Measurements from ENCODE around the gene PCSK2. TPM values are rescaled to one million over a fixed set of nuclear protein-coding genes. Genes with fewer than 3 reads are reported as not detected.

Gene PCSK2
- total and polyA plus RNA-seq, 2 donors (not counting 3 experiments of a cell fraction or from before 2014, with no cell fraction given): not detected

GRCh38 chr20:17513939-17514338 is 287.1 kb downstream of the PCSK2 start:
- no TSS peak for BruUV-seq (replicated peaks)
- H3K27me3 ChIP-seq (ENCODE audit: control insufficient read depth in 2 of 2, insufficient read depth in 2 of 2, low read length in 2 of 2): no peaks in the 10 kb centered on the region
- CTCF ChIA-PET: interaction anchor here (0.8 to 2.5 kb wide), 7 partner anchors 9 to 444 kb away, joined by 3 to 17 read pairs (median 3); partner anchors contain the start of gene BFSP1
- DNase-seq (ENCODE audit: low read depth, low spot score) (no peak), FAIRE-seq (no peak)
- H3K27ac ChIP-seq (ENCODE audit: insufficient read depth, low read depth, low read length): no peak overlapping the region
- no peak overlapping the region for H2AFZ ChIP-seq (ENCODE audit: low read depth, low read length)
- TF ChIP-seq EZH2 (IDR thresholded peaks at IDR 0.05; ENCODE audit: borderline replicate concordance, low read depth, low read length, severe bottlenecking) (no peak), POLR2A (IDR thresholded peaks at IDR 0.05; ENCODE audit: low read depth, low read length) (no peak), JUN (IDR thresholded peaks at IDR 0.05; ENCODE audit: borderline replicate concordance, insufficient read depth, insufficient read length, low read depth) (no peak), MAX (IDR thresholded peaks at IDR 0.05; ENCODE audit: insufficient read depth, insufficient read length) (no peak), POLR2AphosphoS5 (IDR thresholded peaks at IDR 0.05; ENCODE audit: insufficient read depth, low read depth, low read length) (no peak), MYC (IDR thresholded peaks at IDR 0.05; ENCODE audit: low read depth, low read length) (no peak), FOS (IDR thresholded peaks at IDR 0.05; ENCODE audit: borderline replicate concordance, insufficient read depth, low read length) (no peak), GATA2 (IDR thresholded peaks at IDR 0.05; ENCODE audit: insufficient read depth, insufficient read length, low read depth, low read length) (no peak)
- TF ChIP-seq, protein P1, sequence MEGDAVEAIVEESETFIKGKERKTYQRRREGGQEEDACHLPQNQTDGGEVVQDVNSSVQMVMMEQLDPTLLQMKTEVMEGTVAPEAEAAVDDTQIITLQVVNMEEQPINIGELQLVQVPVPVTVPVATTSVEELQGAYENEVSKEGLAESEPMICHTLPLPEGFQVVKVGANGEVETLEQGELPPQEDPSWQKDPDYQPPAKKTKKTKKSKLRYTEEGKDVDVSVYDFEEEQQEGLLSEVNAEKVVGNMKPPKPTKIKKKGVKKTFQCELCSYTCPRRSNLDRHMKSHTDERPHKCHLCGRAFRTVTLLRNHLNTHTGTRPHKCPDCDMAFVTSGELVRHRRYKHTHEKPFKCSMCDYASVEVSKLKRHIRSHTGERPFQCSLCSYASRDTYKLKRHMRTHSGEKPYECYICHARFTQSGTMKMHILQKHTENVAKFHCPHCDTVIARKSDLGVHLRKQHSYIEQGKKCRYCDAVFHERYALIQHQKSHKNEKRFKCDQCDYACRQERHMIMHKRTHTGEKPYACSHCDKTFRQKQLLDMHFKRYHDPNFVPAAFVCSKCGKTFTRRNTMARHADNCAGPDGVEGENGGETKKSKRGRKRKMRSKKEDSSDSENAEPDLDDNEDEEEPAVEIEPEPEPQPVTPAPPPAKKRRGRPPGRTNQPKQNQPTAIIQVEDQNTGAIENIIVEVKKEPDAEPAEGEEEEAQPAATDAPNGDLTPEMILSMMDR (IDR thresholded peaks at IDR 0.05; ENCODE audit: extremely low read depth in 1 of 2, insufficient read depth in 1 of 2, low read depth in 1 of 2, low read length in 2 of 2): no peak
- no peaks in the 10 kb centered on the region for H3K4me1 ChIP-seq (ENCODE audit: control insufficient read depth, extremely low read depth, insufficient read depth, low read length)
- H3K4me3 ChIP-seq (replicated peaks in 1 of 3; ENCODE audit: insufficient read depth in 1 of 3, low read depth in 1 of 3, low read length in 3 of 3): no peak overlapping the region
- dilution Hi-C loops (cut with MboI; ENCODE audit: extremely low pct_ligation_motif_present, low sequenced_read_pairs) (no loop called here), intact Hi-C loops (cut with micrococcal nuclease) (no loop called here)
- no peaks in the 10 kb centered on the region for H3K9me3 ChIP-seq (replicated peaks; ENCODE audit: control insufficient read depth, insufficient read depth, low read length)
- H3K9ac ChIP-seq (replicated peaks; ENCODE audit: extremely low read depth, insufficient read depth, low read length): no peak overlapping the region
- no peaks in the 10 kb centered on the region for H3K79me2 ChIP-seq (ENCODE audit: control insufficient read depth, insufficient read depth, low read length)
- H3K9me1 ChIP-seq (replicated peaks; ENCODE audit: control insufficient read depth, extremely low read depth, insufficient read depth, low read length): no peaks in the 10 kb centered on the region
- no peak overlapping the region for H3K4me2 ChIP-seq (ENCODE audit: insufficient read depth, low read length)
- no peaks in the 10 kb centered on the region for H3K36me3 ChIP-seq (ENCODE audit: control insufficient read depth in 2 of 2, extremely low read depth in 1 of 2, insufficient read depth in 2 of 2, low read length in 2 of 2)
- H4K20me1 ChIP-seq (replicated peaks; ENCODE audit: control insufficient read depth, extremely low read depth, insufficient read depth, low read length): no peaks in the 10 kb centered on the region
- POLR2A ChIA-PET: interaction anchor here (0.5 kb wide), 1 partner anchor 94 kb away, joined by 3 read pairs; no protein-coding TSS in a partner anchor

All from endothelial cell of umbilical vein (primary cell).